HFF-Myc (cell line): ENCODE measurements around the gene LMNB1.

ENCODE experiments used
- DNase-seq: peaks from one replicate; pipeline ENCODE4 v3.0.0-alpha.2; 2011; ENCODE audit warnings: low read depth; ENCODE audit errors: extremely low read depth
- H3K4me3 ChIP-seq: replicated peaks from 2 replicates; pipeline ENCODE4 v1.5.1; 2011; ENCODE audit warnings: low read depth, mild to moderate bottlenecking, control low read depth, low read length
- TF ChIP-seq, protein P1 (sequence below): IDR thresholded peaks from 2 replicates; pipeline ENCODE4 v1.5.1; 2012; ENCODE audit warnings: mild to moderate bottlenecking, low read depth, low read length, control low read depth; ENCODE audit errors: missing control alignments

The LMNB1 gene

DNA sequence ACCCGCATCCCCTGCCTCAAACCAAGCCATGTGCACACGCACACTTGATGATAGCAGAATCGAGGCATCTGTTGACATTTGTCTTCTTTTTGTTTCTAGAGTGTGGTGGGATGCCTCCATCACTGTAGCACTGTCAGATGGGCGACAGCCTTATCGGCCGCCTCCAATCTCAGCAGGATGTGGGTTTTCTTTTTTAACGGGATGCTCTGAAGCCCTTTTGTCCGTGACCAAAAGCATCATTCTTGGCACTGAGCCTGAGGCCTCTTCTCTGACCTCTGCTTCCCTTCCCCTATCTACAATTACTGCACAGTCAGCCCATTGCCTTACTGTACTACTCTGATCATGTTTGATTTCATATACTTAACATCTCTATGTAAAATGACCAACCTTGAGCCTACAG is 78.3 kb downstream of the LMNB1 start:
- DNase-seq: no peak
- no peak overlapping the region for H3K4me3 ChIP-seq
- TF ChIP-seq, protein P1, sequence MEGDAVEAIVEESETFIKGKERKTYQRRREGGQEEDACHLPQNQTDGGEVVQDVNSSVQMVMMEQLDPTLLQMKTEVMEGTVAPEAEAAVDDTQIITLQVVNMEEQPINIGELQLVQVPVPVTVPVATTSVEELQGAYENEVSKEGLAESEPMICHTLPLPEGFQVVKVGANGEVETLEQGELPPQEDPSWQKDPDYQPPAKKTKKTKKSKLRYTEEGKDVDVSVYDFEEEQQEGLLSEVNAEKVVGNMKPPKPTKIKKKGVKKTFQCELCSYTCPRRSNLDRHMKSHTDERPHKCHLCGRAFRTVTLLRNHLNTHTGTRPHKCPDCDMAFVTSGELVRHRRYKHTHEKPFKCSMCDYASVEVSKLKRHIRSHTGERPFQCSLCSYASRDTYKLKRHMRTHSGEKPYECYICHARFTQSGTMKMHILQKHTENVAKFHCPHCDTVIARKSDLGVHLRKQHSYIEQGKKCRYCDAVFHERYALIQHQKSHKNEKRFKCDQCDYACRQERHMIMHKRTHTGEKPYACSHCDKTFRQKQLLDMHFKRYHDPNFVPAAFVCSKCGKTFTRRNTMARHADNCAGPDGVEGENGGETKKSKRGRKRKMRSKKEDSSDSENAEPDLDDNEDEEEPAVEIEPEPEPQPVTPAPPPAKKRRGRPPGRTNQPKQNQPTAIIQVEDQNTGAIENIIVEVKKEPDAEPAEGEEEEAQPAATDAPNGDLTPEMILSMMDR: no peak

DNA sequence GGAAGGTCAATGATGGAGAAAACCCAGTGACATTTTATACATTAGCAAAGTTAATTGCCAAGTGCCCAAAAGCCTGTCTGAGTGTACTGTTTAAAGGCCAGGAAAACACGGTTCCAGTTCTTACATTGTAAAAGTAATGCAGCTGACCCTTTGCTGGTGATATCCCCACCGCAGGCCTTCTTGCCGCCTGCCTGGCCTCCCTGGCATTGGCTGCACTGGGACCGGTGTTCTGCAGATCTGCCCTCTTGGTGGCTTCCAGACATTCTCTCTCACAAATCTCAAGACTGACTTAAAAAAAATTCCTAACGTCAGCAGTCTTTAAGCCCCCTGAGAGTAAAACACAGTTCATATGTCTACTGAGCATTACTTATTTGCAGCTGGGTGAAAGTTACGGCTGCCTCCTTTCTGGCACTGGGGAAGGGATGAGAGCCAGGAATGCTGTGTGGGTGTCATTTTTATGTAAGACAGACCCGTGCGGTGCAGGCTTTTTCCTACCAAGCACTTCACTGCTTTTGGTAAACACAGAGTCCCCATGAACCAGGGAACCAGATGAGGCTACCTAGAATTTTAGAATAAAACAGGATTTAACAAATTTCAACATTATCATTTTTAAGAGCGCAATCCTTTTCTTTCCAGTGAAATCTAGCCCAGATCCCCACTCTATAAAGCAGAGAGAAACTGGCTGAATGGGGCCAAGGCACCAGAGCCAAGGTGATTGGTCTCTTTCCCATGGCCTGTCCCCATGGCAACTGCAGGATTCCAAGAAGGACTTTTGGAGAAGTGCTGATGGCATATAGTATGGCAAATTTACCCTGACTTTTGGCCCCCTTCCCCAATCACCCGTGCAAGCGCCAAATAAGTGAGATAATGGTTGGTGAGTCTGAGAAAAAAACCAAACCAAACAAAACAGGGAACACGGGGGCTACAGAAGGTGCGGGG is 80.8 kb downstream of the LMNB1 start:
- H3K4me3 ChIP-seq: no peak overlapping the region
- TF ChIP-seq, protein P1: no peak
- DNase-seq: no peak

DNA sequence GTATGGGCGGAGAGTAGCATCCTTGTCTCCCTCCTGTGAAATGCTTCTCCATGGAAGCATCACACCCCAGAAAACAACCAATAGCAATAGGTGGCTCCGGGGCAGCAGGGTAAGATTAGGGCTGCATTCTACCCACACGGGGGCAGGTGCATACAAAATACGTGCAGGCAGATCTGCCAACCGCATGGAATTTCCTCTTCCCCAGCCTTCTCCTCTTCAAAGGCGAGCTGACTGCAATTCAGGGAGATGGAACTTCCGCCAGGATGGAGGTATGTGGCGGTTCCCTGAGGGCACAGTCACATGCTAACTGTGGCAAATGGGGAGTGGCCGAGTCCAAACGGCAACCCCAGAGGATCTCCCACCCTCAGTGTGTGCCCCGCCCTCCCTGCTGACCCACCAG is 81.5 kb downstream of the LMNB1 start:
- no peak for DNase-seq
- H3K4me3 ChIP-seq: no peak overlapping the region
- TF ChIP-seq, protein P1: no peak

GRCh38 chr5:126863402-126863801 is 86.5 kb downstream of the LMNB1 start:
- no peak overlapping the region for H3K4me3 ChIP-seq
- TF ChIP-seq, protein P1: no peak
- DNase-seq: no peak

- TF ChIP-seq, protein P1: no peak
- no peak for DNase-seq
Observed at GRCh38 chr5:126864042-126864688, 87.2 kb downstream of the LMNB1 start.

GRCh38 chr5:126865299-126865698 is 88.4 kb downstream of the LMNB1 start:
- no peak overlapping the region for H3K4me3 ChIP-seq
- TF ChIP-seq, protein P1: no peak
- no peak for DNase-seq

More at GRCh38 chr5:126864042-126864688, 87.2 kb downstream of the LMNB1 start:
- H3K4me3 ChIP-seq: no peak overlapping the region
